GM21390 (cell line): ENCODE data around the gene HMCN1.
"Not testable (repeated sequence)": the region's sequence is repeated elsewhere in the genome, so short reads cannot be mapped to it uniquely, and the experiment has no call there.

Source experiments
- ATAC-seq: cut with Tn5 transposase; IDR thresholded peaks from one replicate; pipeline ENCODE4 v1.9.1; 2021; ENCODE audit not compliant: unreplicated experiment

HMCN1 gene

GRCh38 chr1:185846672-185847444 lies 112.7 kb downstream of the HMCN1 start:
- ATAC-seq, result no peak

- ATAC-seq, result no peak
These were observed 114.8 kb downstream of the HMCN1 start for GRCh38 chr1:185849014-185849413.

- no peak for ATAC-seq
These were observed 116.2 kb downstream of the HMCN1 start for GRCh38 chr1:185850366-185850765.

- ATAC-seq, result no peak
These were observed 119.5 kb downstream of the HMCN1 start for GRCh38 chr1:185853739-185854138.

- no peak for ATAC-seq
These were observed 122.3 kb downstream of the HMCN1 start for GRCh38 chr1:185856482-185856881.

- no peak for ATAC-seq
These were observed 123.3 kb downstream of the HMCN1 start for GRCh38 chr1:185857442-185857841.

- ATAC-seq, result no peak
These were observed 126.1 kb downstream of the HMCN1 start for GRCh38 chr1:185860311-185860710.

GRCh38 chr1:185860859-185861258 lies 126.7 kb downstream of the HMCN1 start:
- no peak for ATAC-seq

GRCh38 chr1:185861630-185862029 lies 127.4 kb downstream of the HMCN1 start:
- ATAC-seq, result no peak

- no peak for ATAC-seq
These were observed 128.0 kb downstream of the HMCN1 start for GRCh38 chr1:185862235-185862634.

GRCh38 chr1:185864331-185864730 lies 130.1 kb downstream of the HMCN1 start:
- ATAC-seq, result no peak

GRCh38 chr1:185864889-185865517 lies 130.8 kb downstream of the HMCN1 start:
- no peak for ATAC-seq

- no peak for ATAC-seq
These were observed 135.4 kb downstream of the HMCN1 start for GRCh38 chr1:185869590-185869989.

GRCh38 chr1:185871627-185872150 lies 137.5 kb downstream of the HMCN1 start:
- ATAC-seq, result no peak

GRCh38 chr1:185874246-185874645 lies 140.1 kb downstream of the HMCN1 start:
- no peak for ATAC-seq

- ATAC-seq, result no peak
These were observed 146.1 kb downstream of the HMCN1 start for GRCh38 chr1:185880330-185880729.

- ATAC-seq, result no peak
These were observed 146.7 kb downstream of the HMCN1 start for GRCh38 chr1:185880779-185881333.

- no peak for ATAC-seq
These were observed 151.9 kb downstream of the HMCN1 start for GRCh38 chr1:185886046-185886445.

GRCh38 chr1:185886671-185887070 lies 152.5 kb downstream of the HMCN1 start:
- no peak for ATAC-seq

- not testable (repeated sequence) for ATAC-seq
These were observed 158.7 kb downstream of the HMCN1 start for GRCh38 chr1:185892831-185893403.

GRCh38 chr1:185894791-185895190 lies 160.6 kb downstream of the HMCN1 start:
- ATAC-seq, result no peak
